Mesenchymal stem cell (in vitro differentiated cells and primary cell): ENCODE results near the gene SPATA25.

Experiments
- DNase-seq: peaks from one replicate; pipeline ENCODE4 v3.0.0-alpha.2; 2013
- H2AFZ ChIP-seq: one replicate; pipeline ENCODE4 v1.6.1; 2013; ENCODE audit warnings: low read depth, mild to moderate bottlenecking, control low read depth, inconsistent platforms, low read length, moderate library complexity
- H2AK5ac ChIP-seq: 2 replicates; pipeline ENCODE4 v1.6.1; 2013; ENCODE audit warnings: low read length, moderate library complexity, mild to moderate bottlenecking, inconsistent platforms; ENCODE audit not compliant: severe bottlenecking
- H2BK120ac ChIP-seq: one replicate; pipeline ENCODE4 v1.6.1; 2013; ENCODE audit warnings: low read depth, mild to moderate bottlenecking, inconsistent platforms, low read length, moderate library complexity
- H2BK12ac ChIP-seq, 2 experiments: one replicate each; pipeline ENCODE4 v1.6.1; 2013; ENCODE audit warnings: inconsistent platforms in 2 of 2, low read length in 2 of 2, mild to moderate bottlenecking in 2 of 2, moderate library complexity in 2 of 2, control low read depth in 1 of 2
- H2BK15ac ChIP-seq: one replicate; pipeline ENCODE4 v1.6.1; 2013; ENCODE audit warnings: mild to moderate bottlenecking, low read depth, inconsistent platforms; ENCODE audit not compliant: poor library complexity, severe bottlenecking
- H2BK5ac ChIP-seq: 2 replicates; pipeline ENCODE4 v1.6.1; 2013; ENCODE audit warnings: low read depth, mild to moderate bottlenecking, low read length, control low read depth, inconsistent platforms; ENCODE audit not compliant: poor library complexity, severe bottlenecking
- H3K14ac ChIP-seq, 2 experiments: one replicate each; pipeline ENCODE4 v1.6.1; 2013; ENCODE audit warnings: inconsistent platforms in 2 of 2, low read length in 2 of 2, control low read depth in 1 of 2, mild to moderate bottlenecking in 1 of 2, moderate library complexity in 1 of 2
- H3K18ac ChIP-seq, 2 experiments: one replicate each; pipeline ENCODE4 v1.6.1; 2013; ENCODE audit warnings: inconsistent platforms in 2 of 2, low read length in 2 of 2, control low read depth in 1 of 2, low read depth in 1 of 2, mild to moderate bottlenecking in 1 of 2
- H3K23ac ChIP-seq, 2 experiments: one replicate each; pipeline ENCODE4 v1.6.1; 2013; ENCODE audit warnings: inconsistent platforms in 2 of 2, low read length in 2 of 2, mild to moderate bottlenecking in 2 of 2, moderate library complexity in 2 of 2, control low read depth in 1 of 2
- H3K27ac ChIP-seq: 2 replicates; pipeline ENCODE4 v1.5.1; 2013; ENCODE audit warnings: mild to moderate bottlenecking, moderate library complexity, low read length, control low read depth, inconsistent platforms; ENCODE audit not compliant: poor library complexity, severe bottlenecking
- H3K27me3 ChIP-seq, 2 experiments: 2 replicates each; pipeline versions ENCODE4 v1.6.1 to v1.7.0; 2013; ENCODE audit warnings: low read length in 2 of 2, mild to moderate bottlenecking in 2 of 2, moderate library complexity in 2 of 2, control low read depth in 1 of 2, inconsistent platforms in 1 of 2; ENCODE audit not compliant: control insufficient read depth in 1 of 2, insufficient read depth in 1 of 2
- H3K36me3 ChIP-seq, 2 experiments: 2 replicates each; pipeline versions ENCODE4 v1.6.1 to v1.7.0; 2013; ENCODE audit warnings: low read length in 2 of 2, control low read depth in 1 of 2, inconsistent platforms in 1 of 2, low read depth in 1 of 2, mild to moderate bottlenecking in 1 of 2; ENCODE audit not compliant: insufficient read depth in 2 of 2, control insufficient read depth in 1 of 2
- H3K4ac ChIP-seq, 2 experiments: one replicate each; pipeline ENCODE4 v1.6.1; 2013; ENCODE audit warnings: inconsistent platforms in 2 of 2, low read length in 2 of 2, mild to moderate bottlenecking in 2 of 2, moderate library complexity in 2 of 2, control low read depth in 1 of 2, low read depth in 1 of 2
- H3K4me1 ChIP-seq: 2 replicates; pipeline ENCODE4 v1.6.1; 2013; ENCODE audit warnings: low read depth, low read length, control low read depth; ENCODE audit not compliant: control insufficient read depth, insufficient read depth
- H3K4me2 ChIP-seq: 2 replicates; pipeline ENCODE4 v1.6.1; 2013; ENCODE audit warnings: low read length, mild to moderate bottlenecking, inconsistent platforms; ENCODE audit not compliant: poor library complexity, severe bottlenecking
- H3K4me3 ChIP-seq, 2 experiments: 2 replicates each; pipeline versions ENCODE4 v1.5.1 to v1.7.0; 2013; ENCODE audit warnings: low read length in 2 of 2, mild to moderate bottlenecking in 2 of 2, control low read depth in 1 of 2, low read depth in 1 of 2; ENCODE audit not compliant: insufficient read depth in 1 of 2
- H3K79me1 ChIP-seq: replicated peaks from 2 replicates; pipeline ENCODE4 v1.6.1; 2013; ENCODE audit warnings: mild to moderate bottlenecking, control low read depth, low read length, inconsistent platforms; ENCODE audit not compliant: poor library complexity, severe bottlenecking
- H3K9ac ChIP-seq: 2 replicates; pipeline ENCODE4 v1.7.0; 2013; ENCODE audit warnings: mild to moderate bottlenecking, low read length, moderate library complexity
- H3K9me3 ChIP-seq: 2 replicates; pipeline ENCODE4 v1.7.0; 2013; ENCODE audit warnings: mild to moderate bottlenecking, low read length; ENCODE audit not compliant: control insufficient read depth
- H4K8ac ChIP-seq: one replicate; pipeline ENCODE4 v1.6.1; 2013; ENCODE audit warnings: inconsistent platforms, mild to moderate bottlenecking, low read length, moderate library complexity
- H4K91ac ChIP-seq: one replicate; pipeline ENCODE4 v1.6.1; 2013; ENCODE audit warnings: mild to moderate bottlenecking, low read length, inconsistent platforms
- WGBS: methylation state at CpG from one replicate; pipeline ENCODE4 v1.1.7; 2013; ENCODE audit warnings: mixed read lengths; 5-methylcytosine and 5-hydroxymethylcytosine counted together

The SPATA25 gene

GRCh38 chr20:45921337-45922189 lies 34.1 kb upstream of the SPATA25 start:
- no peak overlapping the region for H2BK5ac ChIP-seq
- H2BK12ac ChIP-seq, result peak overlapping the region in 1 of 2 experiments; percentile 67
- peak overlapping the region; percentile 72 for H2AK5ac ChIP-seq
- no peaks in the 10 kb centered on the region for H3K36me3 ChIP-seq
- H3K4me2 ChIP-seq, result no peak overlapping the region
- peak overlapping the region; percentile 52 for H2BK15ac ChIP-seq
- H3K27me3 ChIP-seq, result no peaks in the 10 kb centered on the region
- H3K79me1 ChIP-seq, result no peaks in the 10 kb centered on the region
- no peak overlapping the region for H3K14ac ChIP-seq
- DNase-seq, result no peak
- H4K8ac ChIP-seq, result no peak overlapping the region
- H3K27ac ChIP-seq, result no peak overlapping the region
- H3K4me1 ChIP-seq, result peaks cover 27% of the 10 kb centered on the region
- H3K9ac ChIP-seq, result no peak overlapping the region
- no peak overlapping the region for H4K91ac ChIP-seq
- no peak overlapping the region for H3K23ac ChIP-seq
- no peak overlapping the region for H2AFZ ChIP-seq
- 88% methylated on average over 11 of the region's 11 CpGs for WGBS
- H3K9me3 ChIP-seq, result no peaks in the 10 kb centered on the region
- H3K18ac ChIP-seq, result peak overlapping the region in 1 of 2 experiments; percentile 54
- H2BK120ac ChIP-seq, result peak overlapping the region; percentile 42
- H3K4ac ChIP-seq, result no peak overlapping the region
- H3K4me3 ChIP-seq, result no peak overlapping the region

DNA sequence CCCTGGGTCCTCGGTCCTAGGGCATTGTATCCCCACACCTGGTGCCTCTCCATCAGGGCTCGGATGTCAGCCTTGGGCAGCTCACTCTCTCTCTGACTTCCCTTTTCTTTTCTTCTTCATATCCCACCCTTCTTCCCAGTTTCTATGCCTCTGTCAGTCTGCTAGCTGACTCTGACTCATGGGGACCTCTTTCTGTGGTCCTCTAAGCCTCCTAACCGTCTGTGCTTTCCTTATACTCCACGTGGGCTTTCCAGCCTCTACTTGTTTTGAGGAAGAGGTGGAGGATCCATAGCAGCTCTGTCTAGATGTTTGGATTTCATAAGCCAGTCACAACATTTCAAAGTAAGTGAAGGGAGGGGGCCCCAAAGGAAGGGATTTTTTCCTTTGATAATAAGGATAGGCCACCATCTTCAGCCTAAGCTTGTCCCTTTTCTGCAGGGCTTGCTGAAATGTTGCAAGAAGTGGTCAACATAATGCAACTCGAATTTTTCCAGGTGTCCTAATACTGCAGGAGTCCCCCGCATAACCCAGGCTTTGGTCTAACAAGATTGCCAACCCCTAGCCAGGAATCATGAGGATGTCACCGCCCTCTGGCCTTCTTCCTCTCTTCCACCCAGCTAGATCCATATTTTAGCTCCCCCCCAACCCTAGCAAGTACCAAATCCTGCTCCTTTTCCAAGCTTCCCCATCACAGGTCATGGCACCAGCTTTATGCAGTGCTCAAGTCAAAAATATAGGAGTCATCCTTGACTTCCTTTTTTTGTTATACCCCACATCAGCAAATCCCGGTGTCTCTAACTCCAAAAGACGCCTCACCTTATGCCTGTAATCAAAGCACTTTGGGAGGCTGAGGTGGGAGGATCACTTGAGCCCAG lies 33.3 kb upstream of the SPATA25 start:
- Histone ChIP-seq H2BK5ac (no peak overlapping the region), H4K91ac (peak overlapping the region; percentile 39), H3K4me3 (no peak overlapping the region), H3K36me3 (no peaks in the 10 kb centered on the region), H3K9me3 (no peaks in the 10 kb centered on the region), H2BK120ac (no peak overlapping the region), H3K79me1 (no peaks in the 10 kb centered on the region), H2AK5ac (peak overlapping the region; percentile 79), H2BK15ac (no peak overlapping the region), H2BK12ac (no peak overlapping the region), H3K27me3 (no peaks in the 10 kb centered on the region), H3K14ac (no peak overlapping the region), H3K4me1 (peaks cover 26% of the 10 kb centered on the region), H3K9ac (peak overlapping the region; percentile 74), H3K27ac (peak overlapping the region; percentile 55), H3K18ac (peak overlapping the region in 1 of 2 experiments; percentile 12), H3K4ac (no peak overlapping the region), H3K23ac (no peak overlapping the region), H3K4me2 (no peak overlapping the region), H4K8ac (peak overlapping the region; percentile 0), H2AFZ (no peak overlapping the region)
- WGBS, result 87% methylated on average over 8 of the region's 9 CpGs
- peak; percentile 36 for DNase-seq

- H2AFZ ChIP-seq, result no peak overlapping the region
- H3K9me3 ChIP-seq, result no peaks in the 10 kb centered on the region
- no peak overlapping the region for H2BK15ac ChIP-seq
- peak; percentile 45 for DNase-seq
- no peaks in the 10 kb centered on the region for H3K36me3 ChIP-seq
- peak overlapping the region; percentile 2 for H4K8ac ChIP-seq
- no peak overlapping the region for H2BK5ac ChIP-seq
- peak overlapping the region in 1 of 2 experiments; percentile 58 for H3K14ac ChIP-seq
- no peak overlapping the region for H3K4me3 ChIP-seq
- H3K23ac ChIP-seq, result no peak overlapping the region
- WGBS, result 74% methylated on average over 10 of the region's 11 CpGs
- peak overlapping the region; percentile 27 for H2BK120ac ChIP-seq
- H3K4me1 ChIP-seq, result peaks cover 21% of the 10 kb centered on the region
- H4K91ac ChIP-seq, result no peak overlapping the region
- no peaks in the 10 kb centered on the region for H3K79me1 ChIP-seq
- H3K4ac ChIP-seq, result no peak overlapping the region
- peak overlapping the region; percentile 1 to 37 for H2BK12ac ChIP-seq
- no peak overlapping the region for H3K18ac ChIP-seq
- H2AK5ac ChIP-seq, result no peak overlapping the region
- H3K27ac ChIP-seq, result peak overlapping the region; percentile 55
- no peaks in the 10 kb centered on the region for H3K27me3 ChIP-seq
- H3K9ac ChIP-seq, result peak overlapping the region; percentile 74
- H3K4me2 ChIP-seq, result no peak overlapping the region
These were observed 32.3 kb upstream of the SPATA25 start for GRCh38 chr20:45919542-45920399.
